GM19463 (cell line): ENCODE data around the gene PECR.
A peak's percentile ranks its signal among the peaks of the same experiment; 100 is the strongest.

Source experiments
- ATAC-seq: cut with Tn5 transposase; IDR thresholded peaks from one replicate; pipeline ENCODE4 v1.9.1; 2021; ENCODE audit warnings: mild to moderate bottlenecking, moderate library complexity; ENCODE audit not compliant: unreplicated experiment

PECR gene

GRCh38 chr2:216072473-216072872 is 9.1 kb downstream of the PECR start:
- no peak for ATAC-seq

- ATAC-seq: no peak
Observed at GRCh38 chr2:216071111-216071851, 10.3 kb downstream of the PECR start.

GRCh38 chr2:216070195-216070594 is 11.4 kb downstream of the PECR start:
- ATAC-seq: no peak

GRCh38 chr2:216069028-216069427 is 12.6 kb downstream of the PECR start:
- ATAC-seq: no peak

GRCh38 chr2:216066230-216066629 is 15.4 kb downstream of the PECR start:
- no peak for ATAC-seq

GRCh38 chr2:216064665-216065064 is 16.9 kb downstream of the PECR start:
- no peak for ATAC-seq

GRCh38 chr2:216064014-216064630 is 17.5 kb downstream of the PECR start:
- no peak for ATAC-seq

- ATAC-seq: no peak
Observed at GRCh38 chr2:216059233-216059834, 22.3 kb downstream of the PECR start.

GRCh38 chr2:216057688-216058193 is 23.9 kb downstream of the PECR start:
- peak; percentile 78 for ATAC-seq

GRCh38 chr2:216056739-216057138 is 24.9 kb downstream of the PECR start:
- peak; percentile 26 for ATAC-seq

GRCh38 chr2:216055680-216056079 is 25.9 kb downstream of the PECR start:
- ATAC-seq: no peak

GRCh38 chr2:216052420-216052819 is 29.2 kb downstream of the PECR start:
- no peak for ATAC-seq

GRCh38 chr2:216051350-216051749 is 30.3 kb downstream of the PECR start:
- no peak for ATAC-seq

- ATAC-seq: no peak
Observed at GRCh38 chr2:216049452-216049851, 32.2 kb downstream of the PECR start.

GRCh38 chr2:216047397-216047796 is 34.2 kb downstream of the PECR start:
- no peak for ATAC-seq

- peak; percentile 99 for ATAC-seq
Observed at GRCh38 chr2:216044883-216045486, 36.6 kb downstream of the PECR start.

GRCh38 chr2:216043949-216044348 is 37.7 kb downstream of the PECR start:
- ATAC-seq: no peak

- no peak for ATAC-seq
Observed at GRCh38 chr2:216041438-216041837, 40.2 kb downstream of the PECR start.

- ATAC-seq: no peak
Observed at GRCh38 chr2:216039918-216040317, 41.7 kb downstream of the PECR start.

- peak; percentile 27 for ATAC-seq
Observed at GRCh38 chr2:216034065-216034464, 47.5 kb downstream of the PECR start.

GRCh38 chr2:216033403-216033802 is 48.2 kb downstream of the PECR start:
- ATAC-seq: peak; percentile 50
